Adipose tissue (tissue), 3 donors: ENCODE data around the gene RPH3AL. TPM values are rescaled to one million over a fixed set of nuclear protein-coding genes. Genes with fewer than 3 reads are reported as not detected.

ENCODE experiments used
- H3K27ac ChIP-seq: one replicate; pipeline ENCODE4 v1.5.1; 2013; ENCODE audit warnings: low read depth, low read length
- WGBS, 3 donors: extraction: QIAGEN DNeasy Blood & Tissue Kit; methylation state at CpG; one replicate each; pipeline ENCODE4 v1.1.7; 2013; 5-methylcytosine and 5-hydroxymethylcytosine counted together
- polyA plus RNA-seq, 3 donors: library from polyadenylated mRNA; stranded (reverse); fragments of 200-250 nt; gene quantifications; one replicate each; pipeline ENCODE4 v1.2.3, GENCODE V29; 2013
- donor health status: healthy with polysubstance abuse.
- donor health status: Bipolar disorder and iron deficiency.
- donor health status: healthy.

The RPH3AL gene, protein sequence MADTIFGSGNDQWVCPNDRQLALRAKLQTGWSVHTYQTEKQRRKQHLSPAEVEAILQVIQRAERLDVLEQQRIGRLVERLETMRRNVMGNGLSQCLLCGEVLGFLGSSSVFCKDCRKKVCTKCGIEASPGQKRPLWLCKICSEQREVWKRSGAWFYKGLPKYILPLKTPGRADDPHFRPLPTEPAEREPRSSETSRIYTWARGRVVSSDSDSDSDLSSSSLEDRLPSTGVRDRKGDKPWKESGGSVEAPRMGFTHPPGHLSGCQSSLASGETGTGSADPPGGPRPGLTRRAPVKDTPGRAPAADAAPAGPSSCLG
- polyA plus RNA-seq: 10 to 100 TPM; 19.7 to 30.1 (median 25.5) TPM

DNA sequence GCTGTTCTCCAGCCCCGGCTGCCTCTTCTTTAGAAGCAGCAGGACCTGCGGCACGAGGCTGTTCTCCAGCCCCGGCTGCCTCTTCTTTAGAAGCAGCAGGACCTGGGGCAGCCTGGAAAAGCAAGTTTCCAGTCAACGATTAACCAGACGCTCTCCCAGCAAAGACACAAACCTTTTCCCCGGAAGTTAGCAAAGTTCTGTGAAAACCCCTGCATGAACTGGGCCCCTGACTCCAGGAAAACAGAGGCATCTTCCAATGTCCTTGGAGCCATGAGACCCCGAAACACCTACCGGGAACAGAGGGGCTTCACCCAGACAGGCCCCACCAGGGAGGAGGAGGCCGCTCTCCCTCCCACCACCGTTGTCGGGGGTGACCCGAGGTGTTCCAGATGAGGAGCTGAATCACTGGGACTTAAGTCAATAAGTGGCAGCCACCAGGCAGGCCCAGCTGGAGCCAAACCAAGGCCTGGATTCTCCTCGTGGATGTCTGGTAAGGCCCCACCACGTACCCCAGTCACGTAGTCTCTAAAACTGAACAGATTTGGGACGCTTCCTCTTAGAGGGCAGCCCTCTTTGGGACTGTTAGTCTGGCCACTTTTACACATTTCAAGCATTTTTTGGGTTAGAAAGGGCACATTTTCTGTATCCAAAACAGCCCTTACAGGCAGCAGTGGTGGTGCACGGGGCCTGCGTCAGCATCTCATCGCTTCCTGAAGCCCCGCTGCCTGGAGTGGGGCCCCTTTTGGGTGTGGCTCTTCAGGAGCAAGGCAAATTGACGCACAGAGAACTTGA lies at the start of gene RPH3AL:
TSS of gene RPH3AL (minus strand) at position 387 of the 792 bp plus-strand sequence. CDS start 25,264 bp downstream, outside the sequence.
- H3K27ac ChIP-seq: peak within 1 kb of the TSS; percentile 68
- WGBS, 3 donors: 12 to 35% (median 30%) methylated on average over 21 to 22 of the region's 22 CpGs

DNA sequence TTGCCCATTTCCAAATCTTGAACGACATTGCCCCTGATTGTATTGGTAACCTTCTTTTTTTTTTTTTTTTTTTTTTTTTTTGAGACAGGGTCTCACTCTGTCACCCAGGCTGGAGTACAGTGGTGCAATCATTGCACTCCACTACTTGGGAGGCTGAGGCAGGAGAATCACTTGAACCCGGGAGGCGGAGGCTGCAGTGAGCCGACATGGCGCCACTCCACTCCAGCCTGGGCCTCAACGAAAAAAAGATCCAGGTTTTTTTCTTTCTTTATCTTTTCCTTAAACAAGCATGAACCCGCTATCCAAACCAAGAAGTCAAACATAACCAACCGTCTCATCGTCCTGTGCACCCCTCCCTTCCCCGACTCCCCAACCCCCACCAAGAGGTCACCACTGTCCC lies 47.6 kb upstream of the RPH3AL start:
- WGBS, 3 donors: 53 to 86% (median 73%) methylated on average over 10 of the region's 10 CpGs

DNA sequence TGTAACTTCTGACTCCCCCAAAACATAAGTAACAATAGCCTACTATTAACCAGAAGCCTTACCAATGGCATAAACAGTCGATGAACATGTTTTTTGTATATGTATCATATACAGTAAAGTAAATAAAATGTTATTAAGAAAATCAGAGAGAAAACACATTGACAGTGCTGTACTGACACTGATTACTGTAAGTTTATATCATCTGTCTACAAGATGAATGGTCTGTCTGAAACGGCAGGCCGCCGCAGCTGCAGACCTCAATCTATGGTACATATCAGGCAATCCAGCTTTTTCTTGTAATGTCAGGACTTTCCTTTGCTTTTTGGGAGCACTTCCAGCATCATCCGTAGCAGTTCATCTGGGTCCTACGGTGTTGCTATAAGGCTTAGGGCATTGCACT lies 44.2 kb upstream of the RPH3AL start:
- 69 to 81% (median 78%) methylated on average over 6 of the region's 6 CpGs for WGBS, 3 donors
- H3K27ac ChIP-seq: no peak overlapping the region

More for the DNA sequence above, 47.6 kb upstream of the RPH3AL start:
- H3K27ac ChIP-seq: no peak overlapping the region

DNA sequence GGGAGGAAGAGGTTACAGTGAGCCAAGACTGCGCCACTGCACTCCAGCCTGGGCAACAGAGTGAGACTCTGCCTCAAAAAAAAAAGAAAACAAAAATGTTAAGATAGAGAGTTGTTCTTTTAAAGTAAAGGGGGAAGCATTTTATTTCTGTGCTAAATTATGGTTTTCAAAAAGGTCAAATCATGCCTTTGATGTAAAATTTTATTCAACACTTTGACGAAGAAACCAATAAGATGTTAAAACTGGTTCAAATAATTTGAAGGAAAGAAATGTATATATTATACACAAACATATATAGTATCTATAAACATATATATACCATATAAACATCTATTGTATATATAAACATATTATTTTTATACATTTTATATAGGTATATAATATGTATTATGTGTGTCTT lies 43.4 kb upstream of the RPH3AL start:
- 84 to 96% (median 91%) methylated on average over 2 of the region's 2 CpGs for WGBS, 3 donors
- no peak overlapping the region for H3K27ac ChIP-seq

DNA sequence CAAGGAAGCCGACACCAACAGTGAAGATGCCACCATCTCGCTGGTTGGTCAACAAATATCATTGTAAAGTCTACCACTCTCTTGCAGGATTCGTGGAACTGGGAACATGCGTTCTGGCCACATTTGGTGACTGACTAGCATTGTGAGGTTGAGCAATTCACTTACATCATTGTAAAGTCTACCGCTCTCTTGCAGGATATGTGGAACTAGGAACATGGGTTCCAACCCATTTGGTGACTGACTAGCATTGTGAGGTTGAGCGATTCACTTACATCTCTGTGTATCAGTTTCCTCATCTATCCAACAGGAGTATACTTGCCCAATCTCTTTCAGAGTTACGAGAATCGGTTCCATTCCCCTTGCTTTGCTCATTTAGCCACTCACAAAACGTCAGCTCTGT lies 42.6 kb upstream of the RPH3AL start:
- 64 to 91% (median 77%) methylated on average over 9 of the region's 9 CpGs for WGBS, 3 donors
- no peak overlapping the region for H3K27ac ChIP-seq

DNA sequence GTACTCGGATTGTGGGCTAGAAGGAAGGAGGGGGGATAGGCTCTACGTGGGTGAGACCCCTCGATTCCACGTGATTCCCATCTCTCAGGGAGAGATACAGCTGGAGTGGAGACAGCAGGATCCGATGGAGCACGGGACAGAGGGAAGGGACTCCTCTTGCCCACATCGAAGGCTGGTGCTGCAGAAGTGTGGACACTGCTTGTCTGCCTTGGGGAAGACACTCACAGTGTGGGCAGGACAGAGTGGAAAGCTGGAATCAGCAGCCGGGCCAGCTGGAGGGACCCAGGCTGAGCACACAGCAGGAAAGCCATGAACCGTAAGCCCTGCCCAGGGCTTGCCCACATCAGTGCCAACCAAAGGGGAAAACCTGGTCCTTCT lies 42.1 kb upstream of the RPH3AL start:
- no peak overlapping the region for H3K27ac ChIP-seq
- WGBS, 3 donors: 89 to 92% (median 90%) methylated on average over 9 of the region's 9 CpGs

DNA sequence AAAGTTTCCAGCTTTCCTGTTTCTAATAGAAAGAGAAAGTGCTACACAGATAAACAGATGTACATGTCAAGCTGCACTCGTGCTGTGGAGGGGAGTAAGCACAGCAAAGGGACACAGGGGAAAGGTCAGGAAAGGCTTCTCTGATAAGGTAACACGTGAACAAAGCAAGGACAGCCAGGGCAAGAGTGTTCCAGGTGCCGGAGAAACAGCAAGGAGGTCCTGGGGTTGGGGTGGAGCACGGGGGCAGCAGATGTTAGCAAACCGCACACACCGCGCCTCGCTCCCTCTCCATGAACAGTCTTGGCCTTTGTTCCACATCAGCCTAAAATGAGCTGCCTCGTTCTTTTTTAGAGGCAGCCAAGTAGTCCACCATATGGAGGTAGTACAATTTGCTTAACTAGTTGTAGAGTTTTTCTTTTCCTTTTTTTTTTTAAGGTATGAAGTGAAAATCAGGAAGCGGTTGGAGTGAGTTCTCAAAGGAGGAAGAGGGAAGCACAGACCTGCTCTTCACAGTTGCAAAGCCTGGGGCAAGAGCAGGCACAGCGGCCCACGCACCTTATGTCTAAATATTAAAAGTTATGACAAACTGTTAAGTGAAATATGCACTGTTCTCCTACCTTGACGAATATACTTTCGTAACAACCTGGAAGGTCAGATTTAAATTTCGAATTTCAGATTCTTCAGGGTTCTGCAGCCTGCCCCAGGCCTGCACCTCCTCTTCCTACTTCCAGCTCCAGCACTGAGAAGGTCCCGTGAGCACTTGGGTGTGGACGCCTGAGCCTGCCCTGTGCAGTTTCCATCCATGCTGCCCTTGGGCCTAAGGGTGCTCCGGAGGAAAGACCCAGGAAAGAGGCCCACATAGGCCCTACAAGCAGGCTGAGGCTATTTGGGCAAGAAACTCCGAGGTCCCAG lies 41.5 kb upstream of the RPH3AL start:
- H3K27ac ChIP-seq: no peak overlapping the region
- 52 to 68% (median 55%) methylated on average over 19 of the region's 19 CpGs for WGBS, 3 donors

DNA sequence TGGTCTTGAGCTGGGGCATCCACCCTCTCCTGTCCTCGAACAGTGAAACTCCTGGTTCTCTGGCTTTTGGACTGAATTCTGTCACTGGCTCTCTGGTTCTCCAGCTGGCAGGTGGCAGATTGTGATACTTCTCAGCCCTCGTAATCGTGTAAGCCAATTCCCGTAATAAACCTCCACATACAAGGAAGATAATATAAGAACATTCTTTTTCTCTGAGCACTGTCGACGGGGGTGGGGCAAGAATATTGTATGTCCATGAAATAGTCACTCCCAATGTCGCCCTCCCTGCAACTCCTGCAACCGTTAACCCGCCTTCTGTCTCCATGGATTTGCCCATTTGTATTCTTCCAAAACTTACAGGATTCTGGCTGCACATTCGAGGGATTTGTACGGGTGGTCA lies 39.2 kb upstream of the RPH3AL start:
- no peak overlapping the region for H3K27ac ChIP-seq
- 80 to 86% (median 82%) methylated on average over 11 of the region's 11 CpGs for WGBS, 3 donors

DNA sequence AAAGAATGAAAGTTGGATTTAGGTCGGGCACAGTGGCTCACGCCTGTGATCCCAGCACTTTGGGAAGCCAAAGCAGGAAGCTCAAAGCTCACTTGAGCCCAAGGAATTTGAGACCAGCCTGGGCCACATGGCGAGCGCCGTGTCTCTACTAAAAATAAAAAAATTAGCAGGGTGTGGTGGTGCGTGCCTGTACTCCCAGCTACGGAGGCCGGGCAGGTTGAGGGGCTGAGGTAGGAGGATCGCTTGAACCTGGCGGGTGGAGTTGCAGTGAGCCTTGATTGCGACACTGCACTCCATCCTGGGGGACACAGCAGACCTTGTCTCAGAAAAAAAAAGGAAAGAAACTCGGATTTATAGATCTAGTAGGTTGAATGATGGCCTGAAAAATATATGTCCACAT lies 37.4 kb upstream of the RPH3AL start:
- H3K27ac ChIP-seq: no peak overlapping the region
- 82 to 88% (median 85%) methylated on average over 12 of the region's 12 CpGs for WGBS, 3 donors

DNA sequence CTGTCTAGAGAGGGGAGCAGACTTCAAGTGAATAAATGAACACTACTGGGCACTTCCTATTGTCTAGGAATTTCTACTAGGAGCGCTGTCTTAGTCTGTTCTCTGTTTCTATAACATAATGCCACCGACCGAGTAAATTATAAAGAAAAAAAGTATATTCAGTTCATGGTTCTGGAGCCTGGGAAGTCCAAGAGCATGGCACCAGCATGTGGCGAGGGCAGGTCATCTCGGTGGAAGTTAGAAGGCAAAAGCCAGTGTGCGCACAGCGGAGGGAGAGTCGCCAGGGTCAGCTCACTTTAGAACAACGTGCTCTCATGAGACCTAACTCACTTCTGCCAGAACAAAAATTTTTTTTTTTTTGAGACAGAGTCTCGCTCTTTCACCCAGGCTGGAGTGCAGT lies 35.5 kb upstream of the RPH3AL start:
- 93 to 96% (median 93%) methylated on average over 10 of the region's 10 CpGs for WGBS, 3 donors
- no peak overlapping the region for H3K27ac ChIP-seq

DNA sequence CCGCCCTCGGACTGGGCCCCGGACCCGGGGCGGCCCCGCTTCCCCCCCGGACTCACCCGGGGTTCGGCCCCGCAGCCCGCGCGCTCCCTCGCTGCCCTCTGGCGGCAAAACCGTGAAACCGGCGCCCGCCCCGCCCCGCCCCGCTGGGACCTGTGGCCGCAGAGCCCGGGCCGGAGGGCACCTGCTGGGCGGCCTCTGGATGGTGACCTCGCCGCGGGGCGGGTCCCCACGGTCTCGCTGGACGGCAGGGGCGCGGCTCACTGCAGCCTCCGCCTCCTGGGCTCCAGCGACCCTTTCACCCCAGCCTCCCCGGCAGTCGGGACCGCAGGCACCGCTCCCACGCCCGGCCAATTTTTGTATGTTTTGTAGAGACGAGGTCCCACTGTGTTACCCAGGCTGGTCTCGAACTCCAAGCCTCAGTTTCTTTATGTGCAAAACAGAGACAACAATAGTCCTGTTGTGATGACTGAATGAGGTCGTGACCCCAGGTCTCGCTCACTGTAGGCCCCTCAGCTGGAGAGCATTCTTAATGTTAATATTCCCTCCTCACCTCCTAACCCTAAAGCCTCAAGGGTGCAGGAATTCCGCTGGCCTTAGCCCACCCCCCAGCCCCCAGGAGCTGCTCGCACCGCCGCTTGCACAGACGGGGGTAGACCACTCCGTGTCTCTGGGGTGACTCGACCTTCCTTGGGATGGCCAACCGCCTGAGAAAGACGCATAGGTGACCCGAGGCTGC lies 33.7 kb upstream of the RPH3AL start:
- no peak overlapping the region for H3K27ac ChIP-seq
- 12 to 15% (median 15%) methylated on average over 56 to 57 of the region's 57 CpGs for WGBS, 3 donors

DNA sequence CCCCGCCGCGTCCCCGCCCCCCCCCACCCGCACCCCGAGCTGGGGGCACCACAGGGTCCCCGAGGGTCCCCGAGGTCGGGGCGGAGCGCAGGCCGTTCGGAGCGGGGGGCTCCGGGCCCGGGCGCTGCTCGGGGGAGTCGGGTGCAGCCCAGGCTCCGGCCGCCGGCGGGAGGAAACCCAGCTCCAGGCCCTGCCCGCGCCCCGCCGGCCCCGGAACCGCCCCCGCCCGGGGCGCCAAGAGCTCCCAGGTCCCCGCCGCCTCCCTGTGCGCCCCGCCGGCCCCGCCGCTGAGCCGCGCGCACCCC lies 33.2 kb upstream of the RPH3AL start:
- no peak overlapping the region for H3K27ac ChIP-seq
- 0 to 1% (median 1%) methylated on average over 5 to 40 of the region's 42 CpGs for WGBS, 3 donors

DNA sequence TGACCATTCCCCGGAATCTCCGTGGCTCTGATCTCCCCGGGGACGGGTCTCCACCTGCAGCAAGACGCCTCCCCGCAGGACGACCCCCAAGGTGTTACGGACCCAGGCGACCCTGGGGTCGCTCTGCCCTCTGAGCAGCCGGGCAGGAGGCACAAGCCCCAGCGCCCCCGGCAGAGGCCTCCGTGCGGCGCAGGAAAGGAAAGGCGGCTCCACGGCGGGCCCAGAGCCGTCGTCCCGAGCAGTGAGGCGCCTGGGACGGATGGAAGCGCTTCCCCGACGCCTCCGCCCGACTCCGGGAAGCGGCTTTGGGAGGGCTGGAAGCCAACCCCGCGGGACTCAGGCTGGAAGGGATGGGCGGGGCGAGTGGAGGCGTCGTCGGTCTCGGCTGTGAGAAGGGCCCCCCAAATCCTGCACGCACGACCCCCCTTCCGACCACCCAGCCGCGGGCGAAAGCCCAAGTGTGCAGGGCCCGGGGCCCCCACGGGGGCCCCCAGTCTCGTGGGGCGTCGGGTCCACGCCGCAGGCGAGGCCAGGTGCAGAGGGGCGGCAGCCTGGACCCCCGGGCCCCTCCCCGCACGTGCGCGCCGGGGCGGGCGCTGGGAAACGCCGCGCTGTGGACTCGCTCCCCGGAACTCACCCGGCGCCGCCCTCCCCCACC lies 32.7 kb upstream of the RPH3AL start:
- peak overlapping the region; percentile 36 for H3K27ac ChIP-seq
- 1 to 2% (median 1%) methylated on average over 43 to 63 of the region's 70 CpGs for WGBS, 3 donors

DNA sequence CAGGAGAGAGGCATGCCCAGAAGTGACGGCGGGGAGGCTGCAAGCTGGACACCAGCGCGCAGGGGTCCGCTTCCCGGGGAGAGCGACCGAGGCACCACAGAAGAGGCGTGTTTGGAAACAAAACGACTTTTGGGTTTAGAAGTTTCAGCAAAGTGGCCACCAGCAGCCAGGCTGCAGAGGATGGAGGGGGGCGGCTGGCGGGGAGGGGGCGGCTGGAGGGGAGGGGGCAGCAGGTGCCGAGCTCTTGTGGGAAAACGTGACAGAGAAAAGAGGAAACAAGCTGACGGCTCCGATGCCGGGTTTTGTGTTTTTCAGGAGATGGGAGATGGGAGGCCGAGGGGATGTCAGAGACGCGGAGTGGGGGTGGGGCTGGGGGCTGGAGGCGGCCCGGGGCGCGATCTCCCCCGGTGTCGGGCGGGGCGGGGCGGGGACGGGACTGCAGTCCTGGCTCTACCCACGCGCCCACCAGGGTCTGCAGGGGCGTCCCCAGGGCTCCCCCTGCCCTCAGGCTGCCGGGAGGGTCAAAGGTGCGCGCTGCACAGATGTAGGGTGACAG lies 32.1 kb upstream of the RPH3AL start:
- WGBS, 3 donors: 38 to 56% (median 40%) methylated on average over 30 to 36 of the region's 37 CpGs
- no peak overlapping the region for H3K27ac ChIP-seq

DNA sequence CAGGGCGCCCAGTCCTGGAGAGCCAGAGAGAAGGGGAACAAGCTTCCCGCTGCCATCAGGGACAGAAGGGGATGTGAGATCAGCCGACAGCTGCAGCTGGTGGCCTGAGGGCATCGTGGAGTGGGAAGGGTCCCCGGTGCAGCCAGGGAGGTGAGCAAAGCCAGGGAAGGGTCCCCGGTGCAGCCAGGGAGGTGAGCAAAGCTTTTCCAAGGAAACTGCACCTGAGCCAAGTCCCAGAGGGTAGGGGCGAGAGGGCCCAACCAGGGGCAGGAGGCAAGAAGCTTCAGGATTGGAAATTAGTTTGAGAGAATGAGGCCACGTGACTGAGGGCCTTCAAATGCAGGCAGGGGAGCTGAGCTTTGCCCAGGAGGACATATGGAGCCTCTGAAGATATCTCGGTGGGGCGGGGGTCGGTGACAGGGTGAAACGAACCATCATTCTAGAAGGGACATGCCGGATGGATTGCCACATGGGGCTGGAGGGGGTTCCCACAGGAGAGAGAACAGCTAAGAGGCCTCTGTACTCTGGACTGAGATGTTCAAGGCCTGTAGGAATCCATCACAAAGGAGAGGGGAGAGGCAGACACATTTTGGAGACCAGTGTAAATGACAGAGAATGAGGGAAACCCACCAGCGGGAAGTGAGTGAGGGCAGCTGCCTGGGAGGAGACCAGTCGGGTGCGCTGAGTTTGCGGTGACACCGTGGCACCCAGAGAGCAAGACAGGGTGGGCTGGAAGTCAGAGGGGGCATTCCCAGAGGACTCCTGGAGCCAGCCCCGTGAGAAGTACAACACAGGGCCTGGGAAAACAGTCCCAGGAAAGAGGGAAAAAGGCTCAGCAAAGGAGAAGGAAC lies 31.4 kb upstream of the RPH3AL start:
- WGBS, 3 donors: 81 to 90% (median 84%) methylated on average over 19 of the region's 19 CpGs
- no peak overlapping the region for H3K27ac ChIP-seq

DNA sequence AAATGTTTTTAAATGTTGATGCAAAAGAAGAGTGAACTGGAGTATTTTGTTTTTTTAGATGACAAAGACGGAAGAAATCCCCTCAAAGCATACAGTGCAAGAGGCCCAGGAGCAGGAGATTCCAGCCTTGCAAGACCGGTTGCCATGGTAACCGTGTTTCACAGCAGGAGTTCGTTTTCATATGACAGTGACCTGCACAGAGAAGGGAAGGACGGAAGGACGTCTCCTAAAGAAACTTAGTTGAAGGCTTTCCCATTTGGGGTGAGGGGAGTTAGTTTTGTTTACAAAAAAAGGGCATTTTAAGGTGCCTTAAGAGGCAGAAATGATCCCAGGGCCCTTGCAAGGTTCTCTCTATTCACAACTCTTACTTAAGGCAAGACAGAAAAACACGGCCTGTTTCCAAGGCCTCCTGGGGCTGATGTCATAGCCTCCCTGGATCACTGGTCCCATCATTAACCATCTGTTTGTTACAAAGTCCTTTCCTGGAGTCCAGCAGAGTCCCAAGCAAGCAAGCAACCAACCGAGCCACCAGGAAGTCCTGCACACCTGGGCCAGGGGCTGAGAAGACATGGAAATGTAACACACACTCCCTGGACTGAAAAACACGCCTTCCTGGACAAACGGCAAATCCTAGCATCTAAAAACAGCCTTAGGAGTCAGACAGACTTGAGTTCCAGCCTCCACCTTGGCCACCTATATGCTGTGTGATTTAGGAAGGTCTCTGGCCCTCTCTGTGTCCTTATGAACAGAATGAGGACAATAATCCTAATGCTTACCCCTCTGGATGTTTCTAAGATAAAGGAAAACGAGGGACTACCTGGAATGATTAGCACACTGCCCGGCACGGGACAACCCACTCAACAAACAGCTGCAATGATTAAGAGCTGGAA lies 30.3 kb upstream of the RPH3AL start:
- 62 to 64% (median 64%) methylated on average over 13 of the region's 13 CpGs for WGBS, 3 donors
- H3K27ac ChIP-seq: no peak overlapping the region
